ENCODE measurements around the gene NFATC2IP.

- TF ChIP-seq CTCF (IDR thresholded peaks at IDR 0.05) (no peak), POLR2A (IDR thresholded peaks at IDR 0.05) (no peak)
These were observed 34.7 kb downstream of the NFATC2IP start for GRCh38 chr16:28985211-28986041.

Data from body of pancreas (tissue), 4 donors.